ENCODE measurements around the gene OGFR. TPM values are rescaled to one million over a fixed set of nuclear protein-coding genes. Genes with fewer than 3 reads are reported as not detected.

The OGFR gene
- total and polyA plus RNA-seq, 4 donors = 14.6 to 46.6 (median 42.3) TPM

GRCh38 chr20:62829231-62830230 is 24.9 kb downstream of the OGFR start:
- no peak for DNase-seq (ENCODE audit: low read depth in 4 of 6, low spot score in 6 of 6)
- WGBS (ENCODE audit: insufficient coverage) = 95% methylated on average over 27 of the region's 32 CpGs
- no peaks in the 10 kb centered on the region for H3K27me3 ChIP-seq (ENCODE audit: control insufficient read depth, insufficient read depth, low read length)
- H3K27ac ChIP-seq (ENCODE audit: low read depth, low read length) = no peak overlapping the region
- no peak overlapping the region for H3K4me3 ChIP-seq (ENCODE audit: low read depth, low read length)
- peaks cover 51% of the 10 kb centered on the region for H3K36me3 ChIP-seq (ENCODE audit: control insufficient read depth, insufficient read depth, low read length)
- peaks cover 41% of the 10 kb centered on the region for H3K4me1 ChIP-seq (ENCODE audit: control insufficient read depth, insufficient read depth, low read length)
- no peaks in the 10 kb centered on the region for H3K9me3 ChIP-seq (ENCODE audit: control insufficient read depth, insufficient read depth, low read length)

GRCh38 chr20:62830251-62830650 is 25.6 kb downstream of the OGFR start:
- H3K27me3 ChIP-seq (ENCODE audit: control insufficient read depth, insufficient read depth, low read length) = no peaks in the 10 kb centered on the region
- no peak overlapping the region for H3K27ac ChIP-seq (ENCODE audit: low read depth, low read length)
- H3K36me3 ChIP-seq (ENCODE audit: control insufficient read depth, insufficient read depth, low read length) = peaks cover 51% of the 10 kb centered on the region
- H3K4me3 ChIP-seq (ENCODE audit: low read depth, low read length) = no peak overlapping the region
- no peak for DNase-seq (ENCODE audit: low read depth in 4 of 6, low spot score in 6 of 6)
- 98% methylated on average over 8 of the region's 14 CpGs for WGBS (ENCODE audit: insufficient coverage)
- no peaks in the 10 kb centered on the region for H3K9me3 ChIP-seq (ENCODE audit: control insufficient read depth, insufficient read depth, low read length)
- peaks cover 34% of the 10 kb centered on the region for H3K4me1 ChIP-seq (ENCODE audit: control insufficient read depth, insufficient read depth, low read length)

- no peak overlapping the region for H3K4me3 ChIP-seq (ENCODE audit: low read depth, low read length)
- no peak for DNase-seq (ENCODE audit: low read depth in 4 of 6, low spot score in 6 of 6)
- H3K36me3 ChIP-seq (ENCODE audit: control insufficient read depth, insufficient read depth, low read length) = peaks cover 49% of the 10 kb centered on the region
- no peak overlapping the region for H3K27ac ChIP-seq (ENCODE audit: low read depth, low read length)
- peaks cover 28% of the 10 kb centered on the region for H3K4me1 ChIP-seq (ENCODE audit: control insufficient read depth, insufficient read depth, low read length)
- no peaks in the 10 kb centered on the region for H3K27me3 ChIP-seq (ENCODE audit: control insufficient read depth, insufficient read depth, low read length)
- WGBS (ENCODE audit: insufficient coverage) = 84% methylated on average over 21 of the region's 22 CpGs
- H3K9me3 ChIP-seq (ENCODE audit: control insufficient read depth, insufficient read depth, low read length) = no peaks in the 10 kb centered on the region
These were observed 26.2 kb downstream of the OGFR start for GRCh38 chr20:62830821-62831220.

- Histone ChIP-seq H3K27me3 (ENCODE audit: control insufficient read depth, insufficient read depth, low read length) (no peaks in the 10 kb centered on the region), H3K36me3 (ENCODE audit: control insufficient read depth, insufficient read depth, low read length) (peaks cover 49% of the 10 kb centered on the region), H3K4me3 (ENCODE audit: low read depth, low read length) (no peak overlapping the region), H3K27ac (ENCODE audit: low read depth, low read length) (no peak overlapping the region), H3K4me1 (ENCODE audit: control insufficient read depth, insufficient read depth, low read length) (peaks cover 29% of the 10 kb centered on the region), H3K9me3 (ENCODE audit: control insufficient read depth, insufficient read depth, low read length) (no peaks in the 10 kb centered on the region)
- DNase-seq (ENCODE audit: low read depth in 4 of 6, low spot score in 6 of 6) = no peak
- WGBS (ENCODE audit: insufficient coverage) = 83% methylated on average over 5 of the region's 10 CpGs
These were observed 26.7 kb downstream of the OGFR start for GRCh38 chr20:62831361-62831788.

- no peak overlapping the region for H3K27ac ChIP-seq (ENCODE audit: low read depth, low read length)
- 73% methylated on average over 8 of the region's 10 CpGs for WGBS (ENCODE audit: insufficient coverage)
- DNase-seq (ENCODE audit: low read depth in 4 of 6, low spot score in 6 of 6) = no peak
- H3K4me1 ChIP-seq (ENCODE audit: control insufficient read depth, insufficient read depth, low read length) = peaks cover 29% of the 10 kb centered on the region
- H3K9me3 ChIP-seq (ENCODE audit: control insufficient read depth, insufficient read depth, low read length) = no peaks in the 10 kb centered on the region
- peaks cover 47% of the 10 kb centered on the region for H3K36me3 ChIP-seq (ENCODE audit: control insufficient read depth, insufficient read depth, low read length)
- H3K4me3 ChIP-seq (ENCODE audit: low read depth, low read length) = no peak overlapping the region
- no peaks in the 10 kb centered on the region for H3K27me3 ChIP-seq (ENCODE audit: control insufficient read depth, insufficient read depth, low read length)
These were observed 27.2 kb downstream of the OGFR start for GRCh38 chr20:62831854-62832211.

- Histone ChIP-seq H3K4me1 (ENCODE audit: control insufficient read depth, insufficient read depth, low read length) (peaks cover 29% of the 10 kb centered on the region), H3K27me3 (ENCODE audit: control insufficient read depth, insufficient read depth, low read length) (no peaks in the 10 kb centered on the region), H3K9me3 (ENCODE audit: control insufficient read depth, insufficient read depth, low read length) (no peaks in the 10 kb centered on the region), H3K27ac (ENCODE audit: low read depth, low read length) (no peak overlapping the region), H3K4me3 (ENCODE audit: low read depth, low read length) (no peak overlapping the region), H3K36me3 (ENCODE audit: control insufficient read depth, insufficient read depth, low read length) (peaks cover 46% of the 10 kb centered on the region)
- DNase-seq (ENCODE audit: low read depth in 4 of 6, low spot score in 6 of 6) = peak in 1 of 6 donors; percentile 71
- WGBS (ENCODE audit: insufficient coverage) = 43% methylated on average over 21 of the region's 22 CpGs
These were observed 27.7 kb downstream of the OGFR start for GRCh38 chr20:62832212-62832922.

GRCh38 chr20:62832951-62833391 is 28.3 kb downstream of the OGFR start:
- DNase-seq (ENCODE audit: low read depth in 4 of 6, low spot score in 6 of 6) = no peak
- Histone ChIP-seq H3K36me3 (ENCODE audit: control insufficient read depth, insufficient read depth, low read length) (peaks cover 41% of the 10 kb centered on the region), H3K4me3 (ENCODE audit: low read depth, low read length) (no peak overlapping the region), H3K9me3 (ENCODE audit: control insufficient read depth, insufficient read depth, low read length) (no peaks in the 10 kb centered on the region), H3K4me1 (ENCODE audit: control insufficient read depth, insufficient read depth, low read length) (peaks cover 29% of the 10 kb centered on the region), H3K27me3 (ENCODE audit: control insufficient read depth, insufficient read depth, low read length) (no peaks in the 10 kb centered on the region), H3K27ac (ENCODE audit: low read depth, low read length) (no peak overlapping the region)
- 45% methylated on average over 13 of the region's 14 CpGs for WGBS (ENCODE audit: insufficient coverage)

GRCh38 chr20:62834967-62835730 is 30.5 kb downstream of the OGFR start:
- DNase-seq (ENCODE audit: low read depth in 4 of 6, low spot score in 6 of 6) = no peak
- Histone ChIP-seq H3K4me1 (ENCODE audit: control insufficient read depth, insufficient read depth, low read length) (peaks cover 28% of the 10 kb centered on the region), H3K36me3 (ENCODE audit: control insufficient read depth, insufficient read depth, low read length) (peaks cover 30% of the 10 kb centered on the region), H3K27ac (ENCODE audit: low read depth, low read length) (no peak overlapping the region), H3K9me3 (ENCODE audit: control insufficient read depth, insufficient read depth, low read length) (no peaks in the 10 kb centered on the region), H3K4me3 (ENCODE audit: low read depth, low read length) (no peak overlapping the region), H3K27me3 (ENCODE audit: control insufficient read depth, insufficient read depth, low read length) (no peaks in the 10 kb centered on the region)
- WGBS (ENCODE audit: insufficient coverage) = 79% methylated on average over 18 of the region's 24 CpGs

Data from spinal cord (tissue), 10 donors.